Immature natural killer cell (primary cell): ENCODE measurements around the gene SPO11. TPM values are rescaled to one million over a fixed set of nuclear protein-coding genes. Genes with fewer than 3 reads are reported as not detected.
A peak's percentile ranks its signal among the peaks of the same experiment; 100 is the strongest.

Experiments
- DNase-seq, 3 donors: peaks; one replicate each; pipeline ENCODE4 v3.0.0; 2022; ENCODE audit warnings: mixed read lengths in 1 of 3
- H3K27ac Mint-ChIP-seq, 6 donors: one replicate each; pipeline ENCODE4 v1.8.0; 2020; ENCODE audit warnings: mixed read lengths in 6 of 6, mild to moderate bottlenecking in 5 of 6, inconsistent platforms in 4 of 6, moderate library complexity in 3 of 6
- H3K27me3 Mint-ChIP-seq, 3 donors: one replicate each; pipeline ENCODE4 v1.8.0; 2020 to 2021; ENCODE audit warnings: low read depth in 3 of 3, mild to moderate bottlenecking in 3 of 3, mixed read lengths in 3 of 3, moderate library complexity in 3 of 3, inconsistent platforms in 1 of 3
- H3K36me3 Mint-ChIP-seq, 3 donors: one replicate each; pipeline ENCODE4 v1.8.0; 2020; ENCODE audit warnings: mixed read lengths in 3 of 3, inconsistent platforms in 2 of 3, mild to moderate bottlenecking in 2 of 3
- H3K4me1 Mint-ChIP-seq, 2 donors: one replicate each; pipeline ENCODE4 v1.8.0; 2020; ENCODE audit warnings: inconsistent platforms in 2 of 2, mild to moderate bottlenecking in 2 of 2, mixed read lengths in 2 of 2, moderate library complexity in 1 of 2
- H3K4me3 Mint-ChIP-seq, 5 donors: one replicate each; pipeline ENCODE4 v1.8.0; 2020; ENCODE audit warnings: mild to moderate bottlenecking in 5 of 5, mixed read lengths in 5 of 5, inconsistent platforms in 3 of 5, moderate library complexity in 3 of 5
- H3K9me3 Mint-ChIP-seq, 6 donors: one replicate each; pipeline ENCODE4 v1.8.0; 2020; ENCODE audit warnings: mild to moderate bottlenecking in 6 of 6, mixed read lengths in 6 of 6, inconsistent platforms in 4 of 6, moderate library complexity in 3 of 6
- polyA plus RNA-seq, 3 donors: library from polyadenylated mRNA; unstranded; fragments of 300-500 nt; fragmentation: Illumina TruSeq; gene quantifications; one replicate each; pipeline ENCODE4 v1.2.3, GENCODE V29; 2021

SPO11 gene
- polyA plus RNA-seq, 3 donors from 2014 or later, result not detected

- Mint-ChIP-seq H3K4me3 (no peak overlapping the region), H3K27me3 (peaks cover 0 to 7% (median 6%) of the 10 kb centered on the region in 3 donors), H3K27ac (no peak overlapping the region), H3K4me1 (no peaks in the 10 kb centered on the region), H3K9me3 (peaks cover 0 to 2% (median 0%) of the 10 kb centered on the region in 6 donors), H3K36me3 (no peaks in the 10 kb centered on the region)
- no peak for DNase-seq
Measured at GRCh38 chr20:57293995-57294394, 35.6 kb upstream of the SPO11 start.

GRCh38 chr20:57294550-57294949, 35.1 kb upstream of the SPO11 start:
- no peaks in the 10 kb centered on the region for H3K4me1 Mint-ChIP-seq

GRCh38 chr20:57298457-57298856, 31.1 kb upstream of the SPO11 start:
- peaks cover 1 to 7% (median 4%) of the 10 kb centered on the region in 3 donors for H3K27me3 Mint-ChIP-seq
- H3K9me3 Mint-ChIP-seq, result no peaks in the 10 kb centered on the region
- no peak for DNase-seq
- no peaks in the 10 kb centered on the region for H3K4me1 Mint-ChIP-seq
- no peak overlapping the region for H3K4me3 Mint-ChIP-seq
- H3K27ac Mint-ChIP-seq, result no peak overlapping the region
- no peaks in the 10 kb centered on the region for H3K36me3 Mint-ChIP-seq

More at GRCh38 chr20:57294550-57294949, 35.1 kb upstream of the SPO11 start:
- DNase-seq, result no peak
- peaks cover 0 to 7% (median 6%) of the 10 kb centered on the region in 3 donors for H3K27me3 Mint-ChIP-seq
- H3K36me3 Mint-ChIP-seq, result no peaks in the 10 kb centered on the region
- no peak overlapping the region for H3K4me3 Mint-ChIP-seq
- peaks cover 0 to 2% (median 0%) of the 10 kb centered on the region in 6 donors for H3K9me3 Mint-ChIP-seq
- no peak overlapping the region for H3K27ac Mint-ChIP-seq

GRCh38 chr20:57301026-57301425, 28.6 kb upstream of the SPO11 start:
- Mint-ChIP-seq H3K27ac (no peak overlapping the region), H3K9me3 (no peaks in the 10 kb centered on the region), H3K36me3 (no peaks in the 10 kb centered on the region), H3K4me3 (no peak overlapping the region), H3K27me3 (peaks cover 1 to 14% (median 6%) of the 10 kb centered on the region in 3 donors), H3K4me1 (no peaks in the 10 kb centered on the region)
- no peak for DNase-seq

GRCh38 chr20:57306747-57307146, 22.9 kb upstream of the SPO11 start:
- Mint-ChIP-seq H3K4me3 (no peak overlapping the region), H3K36me3 (no peaks in the 10 kb centered on the region), H3K9me3 (no peaks in the 10 kb centered on the region), H3K27me3 (peaks cover 2 to 18% (median 4%) of the 10 kb centered on the region in 3 donors), H3K4me1 (no peaks in the 10 kb centered on the region), H3K27ac (no peak overlapping the region)
- no peak for DNase-seq

GRCh38 chr20:57308451-57309271, 20.9 kb upstream of the SPO11 start:
- no peak for DNase-seq
- Mint-ChIP-seq H3K9me3 (no peaks in the 10 kb centered on the region), H3K4me1 (no peaks in the 10 kb centered on the region), H3K27ac (no peak overlapping the region), H3K27me3 (peaks cover 2 to 11% (median 3%) of the 10 kb centered on the region in 3 donors), H3K36me3 (no peaks in the 10 kb centered on the region), H3K4me3 (no peak overlapping the region)

- Mint-ChIP-seq H3K4me3 (no peak overlapping the region), H3K9me3 (no peaks in the 10 kb centered on the region), H3K27ac (no peak overlapping the region), H3K36me3 (no peaks in the 10 kb centered on the region), H3K4me1 (no peaks in the 10 kb centered on the region), H3K27me3 (peaks cover 2 to 6% (median 3%) of the 10 kb centered on the region in 3 donors)
- no peak for DNase-seq
Measured at GRCh38 chr20:57309544-57310115, 20.0 kb upstream of the SPO11 start.

GRCh38 chr20:57310821-57311514, 18.6 kb upstream of the SPO11 start:
- no peak overlapping the region for H3K4me3 Mint-ChIP-seq
- no peaks in the 10 kb centered on the region for H3K36me3 Mint-ChIP-seq
- H3K9me3 Mint-ChIP-seq, result no peaks in the 10 kb centered on the region
- no peak for DNase-seq
- H3K27me3 Mint-ChIP-seq, result peaks cover 3 to 6% (median 4%) of the 10 kb centered on the region in 3 donors
- H3K4me1 Mint-ChIP-seq, result peaks cover 6% of the 10 kb centered on the region in 2 donors
- no peak overlapping the region for H3K27ac Mint-ChIP-seq

GRCh38 chr20:57312138-57312537, 17.5 kb upstream of the SPO11 start:
- Mint-ChIP-seq H3K27me3 (peaks cover 3 to 6% (median 4%) of the 10 kb centered on the region in 3 donors), H3K27ac (no peak overlapping the region), H3K36me3 (no peaks in the 10 kb centered on the region), H3K9me3 (no peaks in the 10 kb centered on the region), H3K4me1 (peaks cover 6% of the 10 kb centered on the region in 2 donors), H3K4me3 (no peak overlapping the region)
- no peak for DNase-seq

GRCh38 chr20:57313230-57313629, 16.4 kb upstream of the SPO11 start:
- Mint-ChIP-seq H3K27me3 (peaks cover 3 to 8% (median 4%) of the 10 kb centered on the region in 3 donors), H3K27ac (no peak overlapping the region), H3K4me3 (no peak overlapping the region), H3K36me3 (no peaks in the 10 kb centered on the region), H3K9me3 (no peaks in the 10 kb centered on the region), H3K4me1 (peaks cover 6 to 9% of the 10 kb centered on the region in 2 donors)
- DNase-seq, result no peak

GRCh38 chr20:57313951-57314350, 15.7 kb upstream of the SPO11 start:
- Mint-ChIP-seq H3K36me3 (no peaks in the 10 kb centered on the region), H3K4me3 (no peak overlapping the region), H3K27ac (no peak overlapping the region), H3K9me3 (no peaks in the 10 kb centered on the region), H3K27me3 (peaks cover 3 to 8% (median 4%) of the 10 kb centered on the region in 3 donors), H3K4me1 (peaks cover 12 to 13% of the 10 kb centered on the region in 2 donors)
- no peak for DNase-seq

- H3K9me3 Mint-ChIP-seq, result no peaks in the 10 kb centered on the region
- DNase-seq, result no peak
- H3K27me3 Mint-ChIP-seq, result peaks cover 0 to 9% (median 4%) of the 10 kb centered on the region in 3 donors
- H3K4me3 Mint-ChIP-seq, result peak overlapping the region in 2 of 5 donors; percentile 14 to 25
- peak overlapping the region in 1 of 6 donors; percentile 35 for H3K27ac Mint-ChIP-seq
- H3K36me3 Mint-ChIP-seq, result no peaks in the 10 kb centered on the region
- peaks cover 12 to 13% of the 10 kb centered on the region in 2 donors for H3K4me1 Mint-ChIP-seq
Measured at GRCh38 chr20:57315083-57315975, 14.3 kb upstream of the SPO11 start.

- peak overlapping the region in 2 of 5 donors; percentile 14 to 25 for H3K4me3 Mint-ChIP-seq
Measured at GRCh38 chr20:57315976-57316480, 13.6 kb upstream of the SPO11 start.

More at GRCh38 chr20:57315976-57316480, 13.6 kb upstream of the SPO11 start:
- Mint-ChIP-seq H3K27me3 (peaks cover 0 to 9% (median 4%) of the 10 kb centered on the region in 3 donors), H3K36me3 (no peaks in the 10 kb centered on the region), H3K4me1 (peaks cover 12 to 13% of the 10 kb centered on the region in 2 donors), H3K9me3 (no peaks in the 10 kb centered on the region), H3K27ac (peak overlapping the region in 1 of 6 donors; percentile 35)
- no peak for DNase-seq
